GM18526 (cell line): ENCODE measurements around the gene ZNF716.

ENCODE experiments used
- POLR2A ChIP-seq: IDR thresholded peaks from 3 replicates; pipeline ENCODE4 v1.6.1; 2011; ENCODE audit not compliant: insufficient read length; ENCODE audit errors: extremely low read depth

Gene ZNF716

GRCh38 chr7:57424515-57425238, 25.3 kb upstream of the ZNF716 start:
- no peak for TF ChIP-seq POLR2A

- no peak for TF ChIP-seq POLR2A
These were observed 24.6 kb upstream of the ZNF716 start for GRCh38 chr7:57425239-57425944.

- TF ChIP-seq POLR2A, result no peak
These were observed 23.9 kb upstream of the ZNF716 start for GRCh38 chr7:57425969-57426628.

GRCh38 chr7:57426629-57427003, 23.4 kb upstream of the ZNF716 start:
- no peak for TF ChIP-seq POLR2A

- TF ChIP-seq POLR2A, result no peak
These were observed 22.8 kb upstream of the ZNF716 start for GRCh38 chr7:57427146-57427545.

- no peak for TF ChIP-seq POLR2A
These were observed 22.4 kb upstream of the ZNF716 start for GRCh38 chr7:57427594-57427993.

GRCh38 chr7:57432583-57432982, 17.4 kb upstream of the ZNF716 start:
- TF ChIP-seq POLR2A, result no peak

GRCh38 chr7:57437581-57437980, 12.4 kb upstream of the ZNF716 start:
- TF ChIP-seq POLR2A, result no peak

GRCh38 chr7:57438244-57438643, 11.7 kb upstream of the ZNF716 start:
- no peak for TF ChIP-seq POLR2A

- no peak for TF ChIP-seq POLR2A
These were observed 6.4 kb upstream of the ZNF716 start for GRCh38 chr7:57443567-57443966.

GRCh38 chr7:57487957-57488356, 38.0 kb downstream of the ZNF716 start:
- TF ChIP-seq POLR2A, result no peak

GRCh38 chr7:57496395-57496794, 46.4 kb downstream of the ZNF716 start:
- TF ChIP-seq POLR2A, result no peak

GRCh38 chr7:57505176-57505575, 55.2 kb downstream of the ZNF716 start:
- TF ChIP-seq POLR2A, result no peak
